ENCODE data around the gene ZFP57. TPM values are rescaled to one million over a fixed set of nuclear protein-coding genes. Genes with fewer than 3 reads are reported as not detected.
A peak's percentile ranks its signal among the peaks of the same experiment; 100 is the strongest.

The ZFP57 gene
- total RNA-seq, 4 donors from 2014 or later: not detected

GRCh38 chr6:29723262-29723665, 42.3 kb upstream of the ZFP57 start, which contains the start of gene HLA-F:
HLA-F (plus strand) TSS chr6:29723434; CDS start chr6:29723464, 30 bp downstream.
- TF ChIP-seq, protein P1, sequence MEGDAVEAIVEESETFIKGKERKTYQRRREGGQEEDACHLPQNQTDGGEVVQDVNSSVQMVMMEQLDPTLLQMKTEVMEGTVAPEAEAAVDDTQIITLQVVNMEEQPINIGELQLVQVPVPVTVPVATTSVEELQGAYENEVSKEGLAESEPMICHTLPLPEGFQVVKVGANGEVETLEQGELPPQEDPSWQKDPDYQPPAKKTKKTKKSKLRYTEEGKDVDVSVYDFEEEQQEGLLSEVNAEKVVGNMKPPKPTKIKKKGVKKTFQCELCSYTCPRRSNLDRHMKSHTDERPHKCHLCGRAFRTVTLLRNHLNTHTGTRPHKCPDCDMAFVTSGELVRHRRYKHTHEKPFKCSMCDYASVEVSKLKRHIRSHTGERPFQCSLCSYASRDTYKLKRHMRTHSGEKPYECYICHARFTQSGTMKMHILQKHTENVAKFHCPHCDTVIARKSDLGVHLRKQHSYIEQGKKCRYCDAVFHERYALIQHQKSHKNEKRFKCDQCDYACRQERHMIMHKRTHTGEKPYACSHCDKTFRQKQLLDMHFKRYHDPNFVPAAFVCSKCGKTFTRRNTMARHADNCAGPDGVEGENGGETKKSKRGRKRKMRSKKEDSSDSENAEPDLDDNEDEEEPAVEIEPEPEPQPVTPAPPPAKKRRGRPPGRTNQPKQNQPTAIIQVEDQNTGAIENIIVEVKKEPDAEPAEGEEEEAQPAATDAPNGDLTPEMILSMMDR (IDR thresholded peaks at IDR 0.05): no peak
- peak; percentile 30 to 60 for TF ChIP-seq POLR2A (IDR thresholded peaks at IDR 0.05)
- Histone ChIP-seq H3K4me3 (replicated peaks in 1 of 3) (peak within 1 kb of the TSS; percentile 37 to 93 (median 80)), H3K36me3 (no peaks in the 10 kb centered on the region), H3K27ac (peak within 1 kb of the TSS; percentile 62 to 92 (median 92)), H3K27me3 (no peaks in the 10 kb centered on the region), H3K4me1 (peaks cover 0 to 4% of the 10 kb centered on the region in 2 donors), H3K9me3 (no peaks in the 10 kb centered on the region)
- WGBS, 2 donors: 0 to 1% methylated on average over 13 to 17 of the region's 26 CpGs
- intact Hi-C loops (cut with DNase I): no loop called here
- peak; percentile 85 to 88 for DNase-seq

DNA sequence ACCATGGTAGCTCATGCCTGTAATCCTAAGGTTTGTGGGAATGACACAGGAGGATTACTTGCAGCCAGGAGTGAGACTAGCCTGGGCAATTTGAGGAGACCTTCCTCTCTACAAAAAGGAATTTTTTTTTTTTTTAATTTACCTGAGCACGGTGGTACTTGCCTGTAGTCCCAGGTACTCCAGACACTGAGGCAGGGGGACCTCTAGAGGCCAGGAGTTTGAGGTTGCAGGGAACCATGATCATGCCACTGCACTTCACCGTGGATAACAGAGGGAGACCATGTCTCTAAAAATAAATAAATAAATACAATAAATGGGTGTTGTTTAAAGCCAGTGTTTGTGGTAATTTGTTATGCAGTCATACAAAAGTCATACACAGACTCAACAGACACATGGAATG, 39.9 kb upstream of the ZFP57 start:
- 10 to 23% methylated on average over 2 of the region's 2 CpGs for WGBS, 2 donors
- TF ChIP-seq POLR2A (IDR thresholded peaks at IDR 0.05): no peak
- TF ChIP-seq, protein P1 (IDR thresholded peaks at IDR 0.05): no peak
- intact Hi-C loops (cut with DNase I): no loop called here
- DNase-seq: no peak
- H3K36me3 ChIP-seq: no peaks in the 10 kb centered on the region
- no peak overlapping the region for H3K4me3 ChIP-seq (replicated peaks in 1 of 3)
- no peaks in the 10 kb centered on the region for H3K9me3 ChIP-seq
- H3K4me1 ChIP-seq: peaks cover 0 to 4% of the 10 kb centered on the region in 2 donors
- H3K27me3 ChIP-seq: no peaks in the 10 kb centered on the region
- H3K27ac ChIP-seq: no peak overlapping the region

- no peak for DNase-seq
- 63 to 84% methylated on average over 7 to 8 of the region's 8 CpGs for WGBS, 2 donors
- intact Hi-C loops (cut with DNase I): no loop called here
These were observed 29.5 kb upstream of the ZFP57 start for GRCh38 chr6:29710281-29710941.

DNA sequence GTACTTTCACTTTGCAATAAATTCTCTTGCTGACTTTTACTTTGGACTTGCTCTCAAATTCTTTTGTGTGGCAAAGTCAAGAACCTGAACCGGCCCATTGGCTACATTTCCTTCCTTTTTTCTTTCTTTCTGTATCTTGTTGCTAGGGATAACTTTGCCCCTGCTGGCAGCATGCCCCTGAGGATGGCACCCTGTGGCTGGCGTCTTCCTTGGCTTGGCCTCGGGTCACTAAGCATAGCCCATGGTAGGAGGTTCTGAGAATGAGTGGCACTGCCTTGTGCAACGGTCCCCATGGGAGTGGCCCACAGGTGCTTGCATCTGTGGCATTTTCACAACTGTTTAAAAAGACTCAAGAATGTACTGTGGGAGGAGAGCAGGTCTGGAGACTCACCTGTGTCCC, 28.2 kb upstream of the ZFP57 start:
- Histone ChIP-seq H3K27me3 (no peaks in the 10 kb centered on the region), H3K4me3 (replicated peaks in 1 of 3) (no peak overlapping the region), H3K36me3 (no peaks in the 10 kb centered on the region), H3K4me1 (no peaks in the 10 kb centered on the region), H3K27ac (no peak overlapping the region), H3K9me3 (no peaks in the 10 kb centered on the region)
- TF ChIP-seq, protein P1 (IDR thresholded peaks at IDR 0.05): no peak
- TF ChIP-seq POLR2A (IDR thresholded peaks at IDR 0.05): no peak
- 49 to 55% methylated on average over 4 of the region's 4 CpGs for WGBS, 2 donors
- intact Hi-C loops (cut with DNase I): no loop called here
- no peak for DNase-seq

More at GRCh38 chr6:29710281-29710941, 29.5 kb upstream of the ZFP57 start:
- H3K4me1 ChIP-seq: no peaks in the 10 kb centered on the region
- no peaks in the 10 kb centered on the region for H3K9me3 ChIP-seq
- no peak overlapping the region for H3K27ac ChIP-seq
- H3K36me3 ChIP-seq: no peaks in the 10 kb centered on the region
- H3K4me3 ChIP-seq (replicated peaks in 1 of 3): no peak overlapping the region
- TF ChIP-seq, protein P1 (IDR thresholded peaks at IDR 0.05): no peak
- no peak for TF ChIP-seq POLR2A (IDR thresholded peaks at IDR 0.05)
- H3K27me3 ChIP-seq: no peaks in the 10 kb centered on the region

DNA sequence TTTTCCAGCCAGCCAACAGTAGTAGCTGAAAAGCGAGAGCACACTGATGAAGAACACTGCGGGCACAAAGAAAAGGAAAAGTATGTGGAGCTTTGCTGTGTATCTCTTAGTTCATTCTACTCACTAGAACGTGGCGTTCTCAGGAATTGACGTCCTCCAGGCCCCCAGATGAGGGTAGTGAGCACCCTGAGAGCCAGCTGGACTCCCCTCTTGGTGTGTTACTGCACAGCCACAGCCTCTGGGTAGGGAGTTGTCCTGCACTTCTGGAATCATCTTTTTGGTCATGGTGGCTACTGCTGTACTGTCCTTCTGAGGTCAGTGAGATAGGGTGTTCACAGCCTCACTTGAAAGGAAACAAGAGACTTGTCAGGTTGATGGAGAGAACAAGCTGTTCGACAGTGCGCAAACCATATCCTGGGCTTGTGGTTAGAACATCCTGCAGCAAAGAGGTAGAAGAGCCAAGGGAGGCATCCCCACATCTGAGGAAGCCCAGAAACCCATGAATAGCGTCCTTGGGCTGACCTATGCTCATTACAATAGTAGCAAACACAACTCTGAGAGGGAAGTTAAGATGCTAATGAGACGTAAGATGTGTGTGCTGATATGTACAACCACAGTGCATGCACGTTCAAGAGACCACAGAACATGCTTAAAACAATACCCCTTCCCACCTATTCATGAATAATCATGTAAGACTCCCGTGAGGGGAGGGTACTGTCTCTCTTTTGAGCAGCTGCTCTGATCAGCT, 27.7 kb upstream of the ZFP57 start:
- TF ChIP-seq POLR2A (IDR thresholded peaks at IDR 0.05): no peak
- TF ChIP-seq, protein P1 (IDR thresholded peaks at IDR 0.05): no peak
- H3K4me1 ChIP-seq: no peaks in the 10 kb centered on the region
- no peak for DNase-seq
- no peaks in the 10 kb centered on the region for H3K36me3 ChIP-seq
- H3K27ac ChIP-seq: no peak overlapping the region
- WGBS, 2 donors: 69 to 72% methylated on average over 11 of the region's 11 CpGs
- H3K27me3 ChIP-seq: no peaks in the 10 kb centered on the region
- intact Hi-C loops (cut with DNase I): no loop called here
- H3K4me3 ChIP-seq (replicated peaks in 1 of 3): no peak overlapping the region
- no peaks in the 10 kb centered on the region for H3K9me3 ChIP-seq
